Adrenal gland (tissue), 5 donors: ENCODE results near the gene ACY1.
"Not testable (repeated sequence)": the region's sequence is repeated elsewhere in the genome, so short reads cannot be mapped to it uniquely, and the experiment has no call there.

Experiments
- POLR2A ChIP-seq, 2 donors: fragments of 450-650 bp; IDR thresholded peaks; one replicate each; pipeline ENCODE4 v1.6.1; 2017; ENCODE audit warnings: antibody characterized with exemption in 2 of 2, mild to moderate bottlenecking in 2 of 2, moderate library complexity in 1 of 2
- TF ChIP-seq, protein P1 (sequence below), 6 experiments: fragments of 450-650 bp in 4 of 6; fragments of 200-600 bp in 2 of 6; sonication (generic) in 1 of 6; IDR thresholded peaks; 1 replicate in 5 of 6; 2 replicates in 1 of 6; pipeline versions ENCODE4 v1.5.1 to v1.8.0; 2016 to 2021; ENCODE audit warnings: antibody characterized with exemption in 6 of 6, mild to moderate bottlenecking in 2 of 6, moderate library complexity in 1 of 6
- donor health status: DM: no; HTN: no; CAD: no.

DNA sequence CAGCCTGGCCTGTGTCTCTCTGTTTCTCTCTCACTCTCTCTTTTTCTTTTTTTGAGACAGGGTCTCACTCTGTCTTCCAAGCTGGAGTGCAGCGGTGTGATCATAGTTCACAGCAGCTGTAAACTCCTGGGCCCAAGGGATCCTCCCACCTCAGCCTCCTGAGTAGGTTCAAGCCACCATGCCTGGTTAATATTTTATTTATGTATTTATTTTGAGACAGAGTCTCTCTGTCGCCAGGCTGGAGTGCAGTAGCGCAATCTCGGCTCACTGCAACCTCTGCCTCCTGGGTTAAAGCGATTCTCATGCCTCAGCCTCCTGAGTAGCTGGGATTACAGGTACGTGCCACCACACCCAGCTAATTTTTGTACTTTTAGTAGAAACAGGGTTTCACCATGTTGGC, 50.4 kb downstream of the ACY1 start:
- TF ChIP-seq, protein P1, sequence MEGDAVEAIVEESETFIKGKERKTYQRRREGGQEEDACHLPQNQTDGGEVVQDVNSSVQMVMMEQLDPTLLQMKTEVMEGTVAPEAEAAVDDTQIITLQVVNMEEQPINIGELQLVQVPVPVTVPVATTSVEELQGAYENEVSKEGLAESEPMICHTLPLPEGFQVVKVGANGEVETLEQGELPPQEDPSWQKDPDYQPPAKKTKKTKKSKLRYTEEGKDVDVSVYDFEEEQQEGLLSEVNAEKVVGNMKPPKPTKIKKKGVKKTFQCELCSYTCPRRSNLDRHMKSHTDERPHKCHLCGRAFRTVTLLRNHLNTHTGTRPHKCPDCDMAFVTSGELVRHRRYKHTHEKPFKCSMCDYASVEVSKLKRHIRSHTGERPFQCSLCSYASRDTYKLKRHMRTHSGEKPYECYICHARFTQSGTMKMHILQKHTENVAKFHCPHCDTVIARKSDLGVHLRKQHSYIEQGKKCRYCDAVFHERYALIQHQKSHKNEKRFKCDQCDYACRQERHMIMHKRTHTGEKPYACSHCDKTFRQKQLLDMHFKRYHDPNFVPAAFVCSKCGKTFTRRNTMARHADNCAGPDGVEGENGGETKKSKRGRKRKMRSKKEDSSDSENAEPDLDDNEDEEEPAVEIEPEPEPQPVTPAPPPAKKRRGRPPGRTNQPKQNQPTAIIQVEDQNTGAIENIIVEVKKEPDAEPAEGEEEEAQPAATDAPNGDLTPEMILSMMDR (IDR thresholded peaks at IDR 0.05): not testable (repeated sequence)
- TF ChIP-seq POLR2A (IDR thresholded peaks at IDR 0.05): not testable (repeated sequence)
